Jurkat, Clone E6-1 (cell line): ENCODE results near the gene SMS. TPM values are rescaled to one million over a fixed set of nuclear protein-coding genes. Genes with fewer than 3 reads are reported as not detected.

Experiments used
- DNase-seq: peaks from one replicate; pipeline ENCODE4 v3.0.0-alpha.2; 2011; ENCODE audit warnings: low read depth, low spot score
- H3K4me3 ChIP-seq: 2 replicates; pipeline ENCODE4 v1.5.1; 2011; ENCODE audit warnings: mild to moderate bottlenecking, low read length, control low read depth, moderate library complexity
- polyA plus RNA-seq: library from polyadenylated mRNA; unstranded; fragments of >200 nt; gene quantifications from one replicate; pipeline ENCODE4 v1.2.1, GENCODE V29; 2012; ENCODE audit warnings: missing spikeins; ENCODE audit not compliant: insufficient read length, insufficient read depth

SMS gene
- polyA plus RNA-seq = 123 TPM

GRCh38 chrX:21940356-21940829 lies at the start of gene SMS:
TSS of gene SMS (plus strand) at chrX:21940709. CDS start at chrX:21940825, 116 bp downstream.
- peak; percentile 18 for DNase-seq
- peak within 1 kb of the TSS; percentile 52 for H3K4me3 ChIP-seq

GRCh38 chrX:21905313-21905712 lies 35.2 kb upstream of the SMS start:
- DNase-seq = no peak
- no peak overlapping the region for H3K4me3 ChIP-seq

- H3K4me3 ChIP-seq = no peak overlapping the region
- no peak for DNase-seq
Measured at GRCh38 chrX:21905953-21906352, 34.6 kb upstream of the SMS start.

- DNase-seq = no peak
- H3K4me3 ChIP-seq = no peak overlapping the region
Measured at GRCh38 chrX:21907260-21907659, 33.2 kb upstream of the SMS start.

GRCh38 chrX:21911481-21911880 lies 29.0 kb upstream of the SMS start:
- H3K4me3 ChIP-seq = no peak overlapping the region
- no peak for DNase-seq

GRCh38 chrX:21912220-21912619 lies 28.3 kb upstream of the SMS start:
- DNase-seq = no peak
- H3K4me3 ChIP-seq = no peak overlapping the region

- no peak overlapping the region for H3K4me3 ChIP-seq
- DNase-seq = no peak
Measured at GRCh38 chrX:21912989-21913388, 27.5 kb upstream of the SMS start.

GRCh38 chrX:21926116-21926515 lies 14.4 kb upstream of the SMS start:
- no peak overlapping the region for H3K4me3 ChIP-seq
- DNase-seq = no peak

- no peak for DNase-seq
- H3K4me3 ChIP-seq = no peak overlapping the region
Measured at GRCh38 chrX:21926527-21927278, 13.8 kb upstream of the SMS start.

GRCh38 chrX:21929209-21929608 lies 11.3 kb upstream of the SMS start:
- no peak for DNase-seq
- no peak overlapping the region for H3K4me3 ChIP-seq

- H3K4me3 ChIP-seq = no peak overlapping the region
- no peak for DNase-seq
Measured at GRCh38 chrX:21930986-21931385, 9.5 kb upstream of the SMS start.

- no peak for DNase-seq
- H3K4me3 ChIP-seq = no peak overlapping the region
Measured at GRCh38 chrX:21932292-21933002, 8.1 kb upstream of the SMS start.

GRCh38 chrX:21933077-21933476 lies 7.4 kb upstream of the SMS start:
- no peak for DNase-seq
- H3K4me3 ChIP-seq = no peak overlapping the region

- H3K4me3 ChIP-seq = no peak overlapping the region
- DNase-seq = no peak
Measured at GRCh38 chrX:21934414-21934813, 6.1 kb upstream of the SMS start.

- DNase-seq = no peak
- peak overlapping the region; percentile 35 for H3K4me3 ChIP-seq
Measured at GRCh38 chrX:21939906-21940305, 603 bp upstream of the SMS start.

- no peak overlapping the region for H3K4me3 ChIP-seq
- no peak for DNase-seq
Measured at GRCh38 chrX:21943460-21944135, 3.1 kb downstream of the SMS start.

GRCh38 chrX:21944136-21944615 lies 3.7 kb downstream of the SMS start:
- DNase-seq = no peak
- H3K4me3 ChIP-seq = no peak overlapping the region

- no peak overlapping the region for H3K4me3 ChIP-seq
- DNase-seq = no peak
Measured at GRCh38 chrX:21946925-21947641, 6.6 kb downstream of the SMS start.

- no peak for DNase-seq
- H3K4me3 ChIP-seq = no peak overlapping the region
Measured at GRCh38 chrX:21947671-21948070, 7.2 kb downstream of the SMS start.
